ENCODE results near the gene ARL8A. TPM values are rescaled to one million over a fixed set of nuclear protein-coding genes. Genes with fewer than 3 reads are reported as not detected.

Gene ARL8A
- polyA plus RNA-seq, 1 donor (not counting 4 experiments of a cell fraction or from before 2014, with no cell fraction given): 58.6 TPM

DNA sequence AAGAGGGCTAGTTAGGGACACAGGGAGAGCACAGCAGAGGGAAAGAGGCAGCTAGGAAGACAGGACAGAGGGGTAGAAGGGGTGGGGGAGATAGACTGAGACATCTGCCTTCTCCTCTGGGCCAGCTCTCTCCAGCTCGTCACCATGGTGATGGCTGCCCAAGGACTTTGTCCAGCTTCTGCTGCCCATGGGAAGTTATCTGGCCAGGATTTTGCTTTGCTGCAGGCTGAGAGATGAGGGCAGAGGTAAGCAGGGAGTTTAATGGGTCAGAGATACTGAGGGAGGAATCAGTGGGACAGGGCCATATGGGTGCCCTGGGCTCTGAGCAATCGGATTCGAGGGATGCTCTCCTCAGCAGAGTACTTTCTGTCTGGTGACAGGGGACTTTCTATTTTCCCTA lies 56.3 kb downstream of the ARL8A start:
- no peak for TF ChIP-seq EZH2 (IDR thresholded peaks at IDR 0.05; ENCODE audit: low read length)
- TF ChIP-seq, protein P1, sequence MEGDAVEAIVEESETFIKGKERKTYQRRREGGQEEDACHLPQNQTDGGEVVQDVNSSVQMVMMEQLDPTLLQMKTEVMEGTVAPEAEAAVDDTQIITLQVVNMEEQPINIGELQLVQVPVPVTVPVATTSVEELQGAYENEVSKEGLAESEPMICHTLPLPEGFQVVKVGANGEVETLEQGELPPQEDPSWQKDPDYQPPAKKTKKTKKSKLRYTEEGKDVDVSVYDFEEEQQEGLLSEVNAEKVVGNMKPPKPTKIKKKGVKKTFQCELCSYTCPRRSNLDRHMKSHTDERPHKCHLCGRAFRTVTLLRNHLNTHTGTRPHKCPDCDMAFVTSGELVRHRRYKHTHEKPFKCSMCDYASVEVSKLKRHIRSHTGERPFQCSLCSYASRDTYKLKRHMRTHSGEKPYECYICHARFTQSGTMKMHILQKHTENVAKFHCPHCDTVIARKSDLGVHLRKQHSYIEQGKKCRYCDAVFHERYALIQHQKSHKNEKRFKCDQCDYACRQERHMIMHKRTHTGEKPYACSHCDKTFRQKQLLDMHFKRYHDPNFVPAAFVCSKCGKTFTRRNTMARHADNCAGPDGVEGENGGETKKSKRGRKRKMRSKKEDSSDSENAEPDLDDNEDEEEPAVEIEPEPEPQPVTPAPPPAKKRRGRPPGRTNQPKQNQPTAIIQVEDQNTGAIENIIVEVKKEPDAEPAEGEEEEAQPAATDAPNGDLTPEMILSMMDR (optimal IDR thresholded peaks at IDR 0.05 in 1 of 3, IDR thresholded peaks at IDR 0.05 in 1 of 3, conservative IDR thresholded peaks at IDR 0.05 in 1 of 3; ENCODE audit: extremely low read depth in 1 of 3, insufficient read depth in 2 of 3, low read length in 3 of 3): no peak
- Histone ChIP-seq H3K9me3 (ENCODE audit: control insufficient read depth, low read depth, low read length) (no peaks in the 10 kb centered on the region), H3K79me2 (ENCODE audit: control insufficient read depth, insufficient read depth, low read length) (no peaks in the 10 kb centered on the region), H3K4me3 (ENCODE audit: control insufficient read depth in 2 of 3, extremely low read depth in 1 of 3, insufficient read depth in 2 of 3, low read depth in 1 of 3, low read length in 3 of 3) (no peak overlapping the region), H3K36me3 (ENCODE audit: control insufficient read depth in 2 of 2, extremely low read depth in 1 of 2, insufficient read depth in 2 of 2, low read length in 2 of 2) (no peaks in the 10 kb centered on the region), H3K4me2 (ENCODE audit: control insufficient read depth, extremely low read depth, insufficient read depth, low read depth, low read length) (no peak overlapping the region), H3K27ac (ENCODE audit: control insufficient read depth, insufficient read depth, low read length) (no peak overlapping the region), H3K9me1 (ENCODE audit: control insufficient read depth, extremely low read depth, insufficient read depth, low read length) (no peaks in the 10 kb centered on the region), H2AFZ (ENCODE audit: control insufficient read depth, low read length) (no peak overlapping the region), H4K20me1 (ENCODE audit: control insufficient read depth, extremely low read depth, insufficient read depth, low read length) (no peaks in the 10 kb centered on the region), H3K27me3 (ENCODE audit: control insufficient read depth, extremely low read depth, insufficient read depth, low read length) (no peaks in the 10 kb centered on the region), H3K4me1 (ENCODE audit: control insufficient read depth, extremely low read depth, insufficient read depth, low read length) (peaks cover 13% of the 10 kb centered on the region), H3K9ac (ENCODE audit: control insufficient read depth, extremely low read depth, insufficient read depth, low read length) (no peak overlapping the region)
- no peak for FAIRE-seq
- DNase-seq (ENCODE audit: low read depth, low spot score): no peak
- dilution Hi-C loops (cut with MboI; ENCODE audit: extremely low pct_ligation_motif_present, low sequenced_read_pairs): no loop called here

DNA sequence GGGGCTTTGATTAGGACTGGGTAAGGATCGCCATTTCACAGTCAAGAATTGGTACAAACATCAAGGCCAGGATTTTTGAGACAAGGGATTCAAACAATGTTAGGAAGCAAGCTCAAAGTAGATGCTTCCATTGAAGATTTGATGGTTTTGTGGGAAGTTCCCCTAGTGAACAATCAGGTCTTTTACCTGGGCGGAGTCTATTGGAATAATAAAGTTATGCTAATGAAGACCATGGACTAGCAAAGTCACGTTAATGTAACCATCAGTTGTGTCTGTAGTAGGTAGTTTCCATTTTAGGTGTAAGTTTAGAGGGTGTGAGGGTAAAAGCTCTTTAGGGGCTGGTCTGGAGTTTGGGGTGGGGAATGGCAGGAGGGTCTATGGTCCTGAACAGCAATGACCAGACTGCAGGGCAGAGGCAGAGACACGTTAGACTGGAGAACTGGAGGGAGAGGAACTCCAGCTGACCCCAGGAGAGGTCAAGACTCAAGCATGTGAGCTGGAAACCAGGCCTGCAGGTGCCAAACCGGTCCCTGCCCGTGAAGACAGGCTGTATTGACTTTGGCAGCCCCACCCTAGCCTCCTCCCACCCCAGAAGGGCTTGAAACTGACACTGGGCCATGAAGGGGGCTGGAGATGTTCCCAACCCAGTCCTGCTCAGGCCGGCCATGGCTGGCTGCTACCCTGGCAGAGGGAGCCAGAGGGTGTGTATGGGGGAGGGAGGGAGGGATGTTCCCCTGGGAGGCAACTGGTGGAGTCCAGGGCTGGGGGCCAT lies 57.8 kb downstream of the ARL8A start:
- no peaks in the 10 kb centered on the region for H3K27me3 ChIP-seq (ENCODE audit: control insufficient read depth, extremely low read depth, insufficient read depth, low read length)
- no peaks in the 10 kb centered on the region for H3K36me3 ChIP-seq (ENCODE audit: control insufficient read depth in 2 of 2, extremely low read depth in 1 of 2, insufficient read depth in 2 of 2, low read length in 2 of 2)
- H3K9me3 ChIP-seq (ENCODE audit: control insufficient read depth, low read depth, low read length): no peaks in the 10 kb centered on the region
- H3K9ac ChIP-seq (ENCODE audit: control insufficient read depth, extremely low read depth, insufficient read depth, low read length): no peak overlapping the region
- H3K27ac ChIP-seq (ENCODE audit: control insufficient read depth, insufficient read depth, low read length): no peak overlapping the region
- no peak overlapping the region for H2AFZ ChIP-seq (ENCODE audit: control insufficient read depth, low read length)
- FAIRE-seq: no peak
- H3K9me1 ChIP-seq (ENCODE audit: control insufficient read depth, extremely low read depth, insufficient read depth, low read length): no peaks in the 10 kb centered on the region
- dilution Hi-C loops (cut with MboI; ENCODE audit: extremely low pct_ligation_motif_present, low sequenced_read_pairs): no loop called here
- H3K79me2 ChIP-seq (ENCODE audit: control insufficient read depth, insufficient read depth, low read length): no peaks in the 10 kb centered on the region
- TF ChIP-seq EZH2 (IDR thresholded peaks at IDR 0.05; ENCODE audit: low read length): no peak
- TF ChIP-seq, protein P1 (optimal IDR thresholded peaks at IDR 0.05 in 1 of 3, IDR thresholded peaks at IDR 0.05 in 1 of 3, conservative IDR thresholded peaks at IDR 0.05 in 1 of 3; ENCODE audit: extremely low read depth in 1 of 3, insufficient read depth in 2 of 3, low read length in 3 of 3): no peak
- H3K4me1 ChIP-seq (ENCODE audit: control insufficient read depth, extremely low read depth, insufficient read depth, low read length): peaks cover 13% of the 10 kb centered on the region
- no peak overlapping the region for H3K4me2 ChIP-seq (ENCODE audit: control insufficient read depth, extremely low read depth, insufficient read depth, low read depth, low read length)
- no peak for DNase-seq (ENCODE audit: low read depth, low spot score)
- no peak overlapping the region for H3K4me3 ChIP-seq (ENCODE audit: control insufficient read depth in 2 of 3, extremely low read depth in 1 of 3, insufficient read depth in 2 of 3, low read depth in 1 of 3, low read length in 3 of 3)
- no peaks in the 10 kb centered on the region for H4K20me1 ChIP-seq (ENCODE audit: control insufficient read depth, extremely low read depth, insufficient read depth, low read length)
